Endothelial cell of umbilical vein (primary cell): Measurements from ENCODE around the gene JPT2. TPM values are rescaled to one million over a fixed set of nuclear protein-coding genes. Genes with fewer than 3 reads are reported as not detected.

Experiments
- BruUV-seq: library from RNA; stranded (reverse); fragments of 400-500 nt; replicated peaks from 2 replicates; lab custom pipeline; 2021; lab: Mats Ljungman, UMichigan
- CTCF ChIA-PET: fragments of 300-600, 350-600 bp; sonication (Branson Sonifier 250); formaldehyde crosslinking; loops from one replicate; lab custom pipeline; 2021; ENCODE audit warnings: antibody characterized with exemption, inconsistent platforms; lab: Charles Lee
- POLR2A ChIA-PET: fragments of 300-600, 350-600 bp; sonication (Branson Sonifier 250); formaldehyde crosslinking; loops from one replicate; lab custom pipeline; 2021; ENCODE audit warnings: antibody characterized with exemption, inconsistent platforms; lab: Charles Lee
- DNase-seq: peaks from one replicate; pipeline ENCODE4 v3.0.0-alpha.2; 2011; ENCODE audit warnings: low read depth, low spot score
- FAIRE-seq: peaks from 2 replicates; lab custom pipeline; 2011; peaks lifted over from hg19 to GRCh38; lab: Jason Lieb, UNC
- H2AFZ ChIP-seq: 2 replicates; pipeline ENCODE4 v1.6.0; 2012; ENCODE audit warnings: low read depth, low read length, control low read depth, inconsistent platforms
- H3K27ac ChIP-seq: 2 replicates; pipeline ENCODE4 v1.5.1; 2011; ENCODE audit warnings: low read depth, mild to moderate bottlenecking, control low read depth, low read length, moderate library complexity; ENCODE audit not compliant: insufficient read depth
- H3K27me3 ChIP-seq, 2 experiments: 2 replicates each; pipeline versions ENCODE4 v1.6.0 to v1.6.1; 2011; ENCODE audit warnings: low read length in 2 of 2, mixed read lengths in 1 of 2; ENCODE audit not compliant: control insufficient read depth in 2 of 2, insufficient read depth in 2 of 2
- H3K36me3 ChIP-seq, 2 experiments: 2 replicates in 1 of 2; 3 replicates in 1 of 2; pipeline ENCODE4 v1.5.1; 2011; ENCODE audit warnings: low read length in 2 of 2, mild to moderate bottlenecking in 1 of 2, moderate library complexity in 1 of 2; ENCODE audit not compliant: control insufficient read depth in 2 of 2, insufficient read depth in 2 of 2; ENCODE audit errors: extremely low read depth in 1 of 2
- H3K4me1 ChIP-seq: 3 replicates; pipeline ENCODE4 v1.5.1; 2011; ENCODE audit warnings: mild to moderate bottlenecking, low read length; ENCODE audit not compliant: control insufficient read depth, insufficient read depth; ENCODE audit errors: extremely low read depth
- H3K4me2 ChIP-seq: 2 replicates; pipeline ENCODE4 v1.6.1; 2011; ENCODE audit warnings: low read length, control low read depth, mixed read lengths; ENCODE audit not compliant: insufficient read depth
- H3K4me3 ChIP-seq, 3 experiments: fragments of 200-600 bp in 1 of 3; sonication (generic), shearing (Covaris generic) in 1 of 3; replicated peaks in 1 of 3; 2 replicates each; pipeline ENCODE4 v1.5.1; 2011 to 2016; ENCODE audit warnings: control low read depth in 3 of 3, low read length in 3 of 3, mild to moderate bottlenecking in 2 of 3, inconsistent platforms in 1 of 3, low read depth in 1 of 3, moderate library complexity in 1 of 3; ENCODE audit not compliant: insufficient read depth in 1 of 3
- H3K79me2 ChIP-seq: 2 replicates; pipeline ENCODE4 v1.6.0; 2012; ENCODE audit warnings: low read length, inconsistent platforms; ENCODE audit not compliant: control insufficient read depth, insufficient read depth
- H3K9ac ChIP-seq: replicated peaks from 2 replicates; pipeline ENCODE3; 2011; ENCODE audit warnings: low read length, control low read depth; ENCODE audit not compliant: insufficient read depth; ENCODE audit errors: extremely low read depth
- H3K9me1 ChIP-seq: replicated peaks from 3 replicates; pipeline ENCODE4 v1.6.0; 2011; ENCODE audit warnings: mild to moderate bottlenecking, low read length; ENCODE audit not compliant: control insufficient read depth, insufficient read depth; ENCODE audit errors: extremely low read depth
- H3K9me3 ChIP-seq: replicated peaks from 2 replicates; pipeline ENCODE4 v1.5.1; 2012; ENCODE audit warnings: low read length, inconsistent platforms; ENCODE audit not compliant: control insufficient read depth, insufficient read depth
- H4K20me1 ChIP-seq: replicated peaks from 2 replicates; pipeline ENCODE3; 2011; ENCODE audit warnings: mild to moderate bottlenecking, low read length; ENCODE audit not compliant: control insufficient read depth, insufficient read depth; ENCODE audit errors: extremely low read depth
- CTCF ChIP-seq, 2 donors: IDR thresholded peaks; 1 replicate in 1 of 2; 2 replicates in 1 of 2; pipeline ENCODE4 v1.5.1; 2011; ENCODE audit warnings: low read length in 2 of 2, mild to moderate bottlenecking in 2 of 2, moderate library complexity in 2 of 2, control low read depth in 1 of 2, inconsistent platforms in 1 of 2, low read depth in 1 of 2; ENCODE audit not compliant: insufficient read depth in 1 of 2; ENCODE audit errors: extremely low read depth in 1 of 2
- EZH2 ChIP-seq: IDR thresholded peaks from 2 replicates; pipeline ENCODE4 v1.6.1; 2012; ENCODE audit warnings: borderline replicate concordance, low read depth, mild to moderate bottlenecking, moderate library complexity, low read length, inconsistent platforms; ENCODE audit not compliant: severe bottlenecking
- FOS ChIP-seq: IDR thresholded peaks from 2 replicates; pipeline ENCODE4 v1.6.1; 2011; ENCODE audit warnings: mild to moderate bottlenecking, low read length, moderate library complexity, borderline replicate concordance; ENCODE audit not compliant: insufficient read depth
- GATA2 ChIP-seq: IDR thresholded peaks from 2 replicates; pipeline ENCODE4 v1.7.0; 2011; ENCODE audit warnings: low read depth, mild to moderate bottlenecking, moderate library complexity, mixed read lengths, low read length; ENCODE audit not compliant: insufficient read length, insufficient read depth
- JUN ChIP-seq: IDR thresholded peaks from 2 replicates; pipeline ENCODE4 v1.6.1; 2011; ENCODE audit warnings: borderline replicate concordance, low read depth; ENCODE audit not compliant: insufficient read length, insufficient read depth
- MAX ChIP-seq: IDR thresholded peaks from 2 replicates; pipeline ENCODE4 v1.6.1; 2011; ENCODE audit not compliant: insufficient read depth, insufficient read length
- MYC ChIP-seq: IDR thresholded peaks from one replicate; pipeline ENCODE4 v1.6.1; 2011; ENCODE audit warnings: mild to moderate bottlenecking, low read depth, low read length
- POLR2A ChIP-seq: IDR thresholded peaks from 2 replicates; pipeline ENCODE4 v1.6.1; 2012; ENCODE audit warnings: low read depth, mild to moderate bottlenecking, control low read depth, low read length
- POLR2AphosphoS5 ChIP-seq: IDR thresholded peaks from 2 replicates; pipeline ENCODE4 v1.6.1; 2012; ENCODE audit warnings: low read depth, mild to moderate bottlenecking, control low read depth, low read length, moderate library complexity; ENCODE audit not compliant: insufficient read depth
- dilution Hi-C: fragments of 300-500 bp; cut with MboI; formaldehyde crosslinking; loops from one replicate; pipeline ENCODE4 v1.15.0; 2019; ENCODE audit warnings: low sequenced_read_pairs; ENCODE audit not compliant: extremely low pct_ligation_motif_present
- intact Hi-C: fragments of 100-400 bp; cut with micrococcal nuclease; formaldehyde crosslinking; loops from one replicate; pipeline ENCODE4 v1.10.0; 2022
- polyA plus RNA-seq, 4 experiments: library from polyadenylated mRNA; depleted of rRNA in 3 of 4; stranded (reverse) in 3 of 4; unstranded in 1 of 4; fragments of >200 nt; gene quantifications; 2 replicates each; pipeline versions ENCODE4 v1.2.1 to v1.2.3, GENCODE V29; 2011 to 2012; ENCODE audit warnings: missing spikeins in 1 of 4
- total RNA-seq: library from RNA; stranded (reverse); gene quantifications from 2 replicates; pipeline ENCODE4 v1.2.3, GENCODE V29; 2021

The JPT2 gene
- total and polyA plus RNA-seq, 2 donors (not counting 3 experiments of a cell fraction or from before 2014, with no cell fraction given): 35.8 to 93.3 TPM

- no peaks in the 10 kb centered on the region for H4K20me1 ChIP-seq
- CTCF ChIA-PET: interaction anchor here (2.1 kb wide), 1 partner anchor 11 kb away, joined by 12 read pairs; no protein-coding TSS in a partner anchor
- H3K79me2 ChIP-seq: no peaks in the 10 kb centered on the region
- H3K4me1 ChIP-seq: no peaks in the 10 kb centered on the region
- no peaks in the 10 kb centered on the region for H3K9me3 ChIP-seq
- no TSS peak for BruUV-seq
- no peak for FAIRE-seq
- no peak for DNase-seq
- H3K27ac ChIP-seq: no peak overlapping the region
- TF ChIP-seq EZH2 (no peak), MYC (no peak), GATA2 (no peak), MAX (no peak), POLR2A (no peak), FOS (no peak), CTCF (IDR thresholded peaks at IDR 0.05; ENCODE audit: extremely low read depth in 1 of 2, insufficient read depth in 1 of 2, low read depth in 1 of 2, low read length in 2 of 2) (no peak), POLR2AphosphoS5 (no peak), JUN (no peak)
- H3K9me1 ChIP-seq: no peaks in the 10 kb centered on the region
- no peak overlapping the region for H3K9ac ChIP-seq
- no peaks in the 10 kb centered on the region for H3K27me3 ChIP-seq
- peaks cover 0 to 26% of the 10 kb centered on the region in 2 experiments for H3K36me3 ChIP-seq
- H2AFZ ChIP-seq: no peak overlapping the region
- dilution Hi-C loops: no loop called here
- intact Hi-C loops: no loop called here
- H3K4me2 ChIP-seq: no peak overlapping the region
- POLR2A ChIA-PET: no interaction called here
- H3K4me3 ChIP-seq: no peak overlapping the region
Measured at GRCh38 chr16:1734123-1734522, 56.0 kb downstream of the JPT2 start.
